GM19099 (cell line): Measurements from ENCODE around the gene SF3B2.

Experiments used
- POLR2A ChIP-seq: IDR thresholded peaks from 3 replicates; pipeline ENCODE4 v1.6.1; 2011; ENCODE audit warnings: low read depth; ENCODE audit not compliant: insufficient read length; ENCODE audit errors: extremely low read depth

The SF3B2 gene

DNA sequence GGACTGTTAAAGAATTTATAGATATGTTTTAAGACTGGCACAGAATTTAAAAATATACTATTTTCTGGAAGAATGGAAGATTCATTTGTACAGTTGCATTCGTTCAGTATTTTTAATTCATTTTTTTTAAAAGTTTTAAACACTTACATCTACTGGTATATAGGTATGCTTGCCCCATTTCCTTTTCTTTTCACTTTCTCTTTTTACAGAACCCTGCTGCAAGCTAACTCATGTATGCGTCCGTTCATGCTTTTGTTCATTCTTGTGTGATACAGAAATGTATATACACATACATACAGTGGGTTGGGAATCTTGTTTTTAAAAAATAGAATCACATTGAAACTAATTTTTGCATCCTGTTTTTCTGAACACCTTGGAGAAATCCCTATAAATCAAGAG, 48.9 kb downstream of the SF3B2 start:
- TF ChIP-seq POLR2A = no peak

DNA sequence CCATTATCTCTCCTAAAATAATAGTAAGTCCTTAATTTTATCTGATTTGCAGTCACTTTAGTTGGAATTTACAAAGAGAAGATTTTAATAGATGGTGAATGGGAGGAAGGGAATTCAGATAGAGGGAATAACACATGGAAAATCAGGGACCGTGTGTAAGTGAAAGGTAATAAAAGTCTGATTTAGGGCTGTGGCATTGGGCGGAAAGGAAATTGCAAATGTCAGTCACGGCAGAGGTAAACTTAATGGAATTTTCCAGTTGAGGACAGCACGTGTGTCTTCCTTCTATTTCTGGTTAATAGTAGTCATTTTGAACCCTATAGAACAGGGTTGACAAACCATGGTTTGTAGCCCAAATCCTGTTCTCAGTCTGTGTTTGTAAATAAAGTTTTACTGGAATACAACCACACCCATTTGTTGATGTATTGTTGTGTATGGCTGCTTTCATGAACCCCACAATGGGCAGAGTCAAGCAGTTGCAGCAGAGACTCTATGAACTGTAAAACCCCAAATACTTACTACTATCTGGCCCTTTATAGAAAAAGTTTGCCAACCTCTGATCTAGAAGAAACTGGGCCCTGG, 52.0 kb downstream of the SF3B2 start:
- TF ChIP-seq POLR2A = no peak

DNA sequence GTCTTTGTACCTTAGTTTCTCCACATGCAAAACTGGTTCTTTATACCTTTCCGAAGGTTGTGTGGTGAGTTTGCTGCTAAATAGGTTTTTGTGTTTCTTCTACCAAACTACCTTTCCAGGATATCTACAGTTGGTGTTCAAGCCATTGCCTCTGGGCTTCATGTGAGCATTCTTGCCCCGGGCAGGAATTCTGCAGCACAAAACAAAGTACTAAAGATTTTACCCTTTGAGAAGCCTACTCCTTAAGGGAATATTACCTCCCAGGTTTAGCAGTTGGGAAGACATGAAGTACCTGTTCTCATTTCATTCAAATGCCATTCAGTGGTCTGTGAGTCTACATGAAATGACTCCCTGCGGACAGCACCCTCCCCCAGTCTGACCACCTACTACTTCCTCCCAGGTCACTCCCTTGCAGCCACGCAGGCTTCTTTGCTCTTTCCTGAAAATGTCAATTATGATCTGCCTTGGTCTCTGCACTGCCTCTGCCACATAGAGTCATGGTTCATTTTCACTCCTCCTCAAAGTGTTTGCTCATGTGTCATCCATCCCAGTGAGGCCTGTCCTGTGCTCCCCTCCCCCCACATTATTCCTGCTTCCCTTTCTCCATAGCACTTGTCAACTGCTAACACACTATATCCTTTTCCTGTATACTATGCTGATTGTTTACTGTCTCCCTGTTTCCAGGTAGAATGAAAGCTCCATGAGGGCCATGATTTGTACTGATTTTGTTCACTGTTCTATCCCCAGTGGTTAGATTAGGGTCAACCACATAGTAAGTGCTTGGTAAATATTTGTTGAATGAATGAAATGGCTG, 54.8 kb downstream of the SF3B2 start:
- no peak for TF ChIP-seq POLR2A

DNA sequence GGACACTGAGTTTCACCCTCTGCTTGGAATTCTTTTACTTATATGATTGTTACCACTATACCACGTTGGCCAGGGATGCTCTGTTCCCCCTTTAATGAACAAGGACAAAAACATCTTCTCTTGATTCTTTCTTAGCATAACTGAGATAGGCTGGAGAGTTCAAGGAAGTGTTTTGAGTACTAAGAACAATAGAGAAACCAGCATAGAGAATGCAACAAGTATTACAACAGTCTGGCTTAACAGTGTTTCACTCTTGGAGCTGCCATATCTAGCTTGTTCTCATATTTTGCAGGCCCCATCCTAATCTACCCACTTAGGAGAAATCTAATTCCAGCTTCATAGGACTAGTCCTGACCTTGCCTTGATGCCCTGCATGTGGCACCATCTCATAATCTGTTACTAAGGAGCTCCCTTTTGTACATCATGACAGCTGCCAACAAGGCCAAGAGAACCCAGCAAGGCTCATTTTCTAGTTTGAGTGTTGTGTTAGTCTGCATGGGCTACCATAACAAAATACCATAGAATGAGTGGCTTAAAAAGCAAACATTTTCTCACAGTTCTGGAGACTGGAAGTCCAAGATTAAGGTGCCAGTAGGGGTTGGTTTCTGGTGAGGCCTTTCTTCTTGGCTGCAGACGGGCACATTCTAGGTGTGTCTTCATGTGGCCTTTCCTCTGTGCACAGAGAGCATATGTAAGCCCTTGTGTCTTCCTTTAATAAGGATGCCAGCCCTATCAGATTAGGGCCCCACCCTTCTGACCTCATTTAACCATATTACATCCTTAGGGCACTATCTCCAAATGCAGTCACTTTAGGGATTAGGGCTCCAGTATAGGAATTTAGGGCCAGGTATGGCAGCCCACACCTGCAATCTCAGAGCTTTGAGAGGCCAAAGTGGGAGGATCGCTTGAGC, 55.7 kb downstream of the SF3B2 start:
- TF ChIP-seq POLR2A = no peak

DNA sequence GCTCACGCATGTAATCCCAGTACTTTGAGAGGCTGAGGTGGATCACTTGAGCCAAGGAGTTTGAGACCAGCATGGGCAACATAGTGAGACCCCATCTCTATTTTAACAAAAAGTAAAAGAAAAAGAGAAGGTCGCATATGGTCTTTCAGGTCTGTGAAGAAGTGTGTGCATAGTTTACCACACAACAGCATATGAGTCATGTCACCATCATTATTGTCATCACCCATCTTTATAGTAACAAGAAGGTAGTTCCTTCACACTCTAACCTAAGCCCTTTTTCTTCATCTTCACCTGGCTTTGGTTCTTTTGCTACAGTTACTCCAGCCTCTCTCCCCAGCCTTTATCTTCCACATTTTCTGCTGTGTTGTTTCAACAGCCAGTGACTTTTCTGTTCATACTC, 57.1 kb downstream of the SF3B2 start:
- no peak for TF ChIP-seq POLR2A

DNA sequence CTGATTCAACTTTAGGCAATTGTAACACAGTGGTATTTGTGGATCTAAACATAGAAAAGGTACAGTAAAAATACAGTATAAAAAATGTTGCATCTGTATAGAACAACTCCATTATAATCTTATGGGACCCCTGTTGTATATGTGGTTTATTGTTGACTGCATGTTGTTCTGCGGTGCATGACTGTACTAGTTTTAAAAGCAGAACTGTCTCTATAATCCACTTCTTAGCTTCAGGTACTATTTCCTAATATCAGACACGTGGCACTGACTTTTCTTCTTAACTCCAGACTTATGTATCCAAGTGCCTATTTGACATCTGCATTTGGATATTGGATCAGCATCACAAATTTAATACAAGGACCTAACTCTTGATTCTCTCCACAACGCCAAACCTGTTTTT, 59.0 kb downstream of the SF3B2 start:
- no peak for TF ChIP-seq POLR2A

DNA sequence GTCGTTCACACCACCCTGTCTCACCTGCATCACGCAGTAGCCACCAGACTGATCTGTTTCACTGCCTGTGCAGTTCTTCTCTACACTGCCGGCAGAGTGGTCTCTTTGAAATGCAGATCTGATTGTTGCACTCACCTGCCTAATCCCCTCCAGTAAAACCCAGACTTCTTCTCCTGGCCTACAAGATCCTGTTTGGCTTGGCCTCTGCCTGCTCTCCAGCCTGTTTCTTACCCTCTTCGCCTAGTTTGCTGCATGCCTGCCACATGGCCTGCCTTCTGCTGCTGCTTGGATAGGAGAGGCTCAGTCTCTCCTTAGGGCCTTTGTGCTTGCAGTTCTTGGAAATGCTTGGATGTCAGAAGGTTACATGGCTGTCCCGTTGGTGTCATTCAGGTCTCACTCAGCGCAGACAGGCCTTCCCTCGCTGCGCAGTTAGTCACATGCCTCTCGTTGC, 59.9 kb downstream of the SF3B2 start:
- TF ChIP-seq POLR2A = no peak

DNA sequence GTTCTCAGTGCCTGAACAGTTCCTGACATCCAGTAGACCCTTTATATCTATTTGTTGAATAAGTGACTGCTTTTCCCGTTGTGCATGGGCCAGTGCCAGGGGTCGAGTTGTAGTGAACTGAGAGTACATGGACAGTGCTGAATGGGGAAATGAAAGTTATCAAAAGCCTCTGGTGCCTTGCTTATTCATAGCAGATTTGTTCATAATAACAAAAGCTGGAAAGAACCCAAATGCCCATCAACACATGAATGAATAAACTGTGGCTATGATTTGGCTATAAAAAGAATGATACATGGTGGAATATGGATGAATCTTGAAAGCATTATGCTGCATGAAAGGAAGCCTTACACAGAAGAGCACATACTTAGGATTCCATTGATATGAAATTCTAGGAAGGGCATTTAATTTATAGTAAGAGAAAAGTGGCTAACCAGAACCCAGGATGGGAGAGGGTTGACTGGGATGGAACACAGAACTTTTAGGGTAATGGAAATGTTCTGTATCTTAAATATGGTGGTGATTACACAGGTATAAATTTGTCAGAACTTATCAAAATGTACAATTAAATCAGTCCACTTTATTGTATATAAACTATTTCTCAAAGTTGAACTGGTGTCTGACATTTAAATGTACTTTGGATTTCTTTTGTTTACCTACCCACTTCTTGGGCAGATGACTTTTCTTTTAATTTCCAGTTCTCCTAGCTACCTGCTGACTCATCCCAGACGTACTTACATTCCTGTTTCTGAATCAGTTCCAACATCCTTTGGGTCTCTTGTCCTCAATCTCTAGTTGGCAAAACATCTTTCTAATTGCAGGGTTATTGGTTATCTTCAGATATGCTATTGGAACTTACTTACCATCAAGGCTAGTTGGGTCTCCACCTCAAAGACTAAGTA, 60.7 kb downstream of the SF3B2 start:
- peak; percentile 5 for TF ChIP-seq POLR2A

DNA sequence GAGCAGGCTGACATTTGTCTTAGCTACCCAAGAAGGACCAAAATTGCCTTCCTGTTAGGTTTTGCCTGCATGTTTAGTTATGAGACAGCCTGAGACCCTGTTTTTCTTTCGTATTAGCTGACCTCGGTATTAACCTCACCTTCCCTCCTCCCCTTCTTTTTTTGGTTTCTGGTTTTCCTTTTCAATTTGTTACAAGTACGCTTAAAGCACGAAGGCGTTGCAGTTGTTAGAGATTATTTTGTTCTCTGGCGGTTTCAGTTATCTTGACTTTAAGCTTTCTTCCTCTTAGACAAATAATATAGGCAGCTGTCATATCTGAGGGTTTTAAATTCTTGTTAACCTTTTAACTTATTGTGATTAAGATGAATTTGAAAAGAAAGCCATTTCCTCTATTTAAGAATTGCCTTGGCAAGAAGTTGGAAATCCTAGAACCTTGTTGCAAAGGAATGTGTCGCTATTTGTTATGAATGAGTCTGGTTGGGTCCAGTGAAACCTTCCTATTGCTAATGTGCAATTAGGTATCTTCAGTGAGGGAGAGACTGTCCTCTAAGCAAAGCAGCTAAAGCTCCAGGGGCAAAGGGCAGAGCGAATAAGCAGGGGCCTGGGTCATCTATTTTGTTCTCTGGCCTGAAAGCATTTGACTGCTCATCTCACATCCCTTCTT, 63.6 kb downstream of the SF3B2 start:
- TF ChIP-seq POLR2A = peak; percentile 38

DNA sequence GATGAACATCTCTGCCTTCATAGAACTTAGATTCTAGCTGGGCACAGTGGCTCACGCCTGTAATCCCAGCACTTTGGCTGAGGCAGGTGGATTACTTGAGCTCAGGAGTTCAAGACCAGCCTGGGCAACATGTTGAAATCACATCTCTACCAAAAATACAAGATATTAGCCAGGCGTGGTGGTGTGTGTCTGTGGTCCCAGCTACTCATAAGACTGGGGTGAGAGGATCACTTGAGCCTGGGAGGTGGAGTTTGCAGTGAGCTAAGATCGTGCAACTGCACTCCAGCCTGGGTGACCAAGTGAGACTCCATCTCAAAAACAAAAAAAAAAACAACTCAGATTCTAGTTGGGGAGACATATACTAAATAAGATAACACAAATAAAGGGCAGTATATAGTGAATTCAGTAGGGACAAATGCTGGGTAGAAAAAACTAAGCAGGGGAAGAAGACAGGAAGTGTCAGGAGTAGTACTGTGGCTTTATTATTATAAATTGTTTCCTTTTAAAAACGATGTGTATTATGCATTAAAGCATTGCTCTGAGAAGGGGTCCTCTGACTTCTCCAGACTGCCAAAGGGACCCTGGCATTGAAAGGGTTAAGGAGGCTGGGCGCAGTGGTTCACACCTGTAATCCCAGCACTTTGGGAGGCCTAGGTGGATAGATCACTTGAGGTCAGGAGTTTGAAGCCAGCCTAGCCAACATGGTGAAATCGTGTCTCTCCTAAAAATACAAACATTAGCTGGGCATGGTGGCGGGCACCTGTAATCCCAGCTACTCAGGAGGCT, 64.6 kb downstream of the SF3B2 start:
- no peak for TF ChIP-seq POLR2A

DNA sequence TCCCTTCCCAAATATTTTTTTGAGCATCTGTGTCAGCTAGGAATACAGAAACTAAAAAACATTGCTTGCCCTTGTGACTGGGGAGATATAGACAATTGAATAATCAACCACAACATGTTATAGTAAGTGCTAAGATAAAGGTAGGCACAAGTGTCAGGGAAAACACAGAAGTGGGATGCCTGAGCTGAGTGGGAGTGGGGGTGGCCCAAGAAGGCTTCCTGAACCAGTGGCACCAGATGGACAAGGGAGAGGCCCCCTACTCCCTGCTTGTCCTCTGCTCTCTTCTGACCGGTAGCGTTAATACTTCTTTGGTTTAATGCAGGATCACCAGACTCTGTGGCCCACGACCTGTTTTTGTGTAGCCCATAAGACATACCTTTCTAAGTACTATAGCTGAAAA, 66.7 kb downstream of the SF3B2 start:
- no peak for TF ChIP-seq POLR2A
